ENCODE data around the gene SGCD. TPM values are rescaled to one million over a fixed set of nuclear protein-coding genes. Genes with fewer than 3 reads are reported as not detected.

SGCD gene
- total RNA-seq, 4 donors from 2014 or later: 0.37 to 3.7 (median 2.4) TPM

- H3K9me3 ChIP-seq: peaks cover 0 to 2% of the 10 kb centered on the region in 2 donors
- intact Hi-C loops (cut with DNase I; ENCODE audit: low total_unique reads): loop anchor here (10.0 kb wide), 1 partner anchor 1652 kb away; no protein-coding TSS in a partner anchor
- TF ChIP-seq CTCF (IDR thresholded peaks at IDR 0.05): no peak
- TF ChIP-seq EP300 (IDR thresholded peaks at IDR 0.05; ENCODE audit: low read depth): no peak
- TF ChIP-seq POLR2A (IDR thresholded peaks at IDR 0.05): no peak
Observed at GRCh38 chr5:156522651-156523529, 195.9 kb downstream of the SGCD start.

DNA sequence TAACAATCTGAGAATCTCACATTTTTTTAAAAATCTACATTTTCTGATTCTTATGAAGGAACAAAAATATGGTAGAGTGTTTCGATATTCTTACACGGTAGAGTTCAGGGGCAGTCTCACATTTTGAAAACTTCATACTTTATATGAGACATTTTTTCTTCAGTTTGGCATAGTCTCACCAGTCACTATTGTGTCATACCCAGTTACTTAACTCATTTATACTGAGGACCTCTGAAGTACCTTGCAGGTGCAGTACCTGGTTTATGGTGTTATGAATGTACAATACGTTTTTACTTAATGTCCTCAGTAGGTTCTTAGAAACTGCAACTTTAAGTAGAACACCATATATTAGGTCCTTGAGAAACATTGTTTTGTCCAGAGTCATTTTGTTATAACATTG lies 196.6 kb downstream of the SGCD start:
- 80 to 81% methylated on average over 3 of the region's 3 CpGs for WGBS, 2 donors (ENCODE audit: low coverage in 1 of 2)

More at GRCh38 chr5:156522651-156523529, 195.9 kb downstream of the SGCD start:
- WGBS, 2 donors (ENCODE audit: low coverage in 1 of 2): 65 to 68% methylated on average over 5 of the region's 5 CpGs
- H3K27me3 ChIP-seq: no peaks in the 10 kb centered on the region
- no peaks in the 10 kb centered on the region for H3K36me3 ChIP-seq
- DNase-seq: no peak
- in situ Hi-C loops (cut with MboI; ENCODE audit: low pct_ligation_motif_present in 1 of 4, low pct_unique_long_range_greater_than_20kb in 1 of 4, low sequenced_read_pairs in 3 of 4): no loop called here
- no peak overlapping the region for H3K27ac ChIP-seq
- H3K4me3 ChIP-seq: no peak overlapping the region
- no peaks in the 10 kb centered on the region for H3K4me1 ChIP-seq

GRCh38 chr5:156526081-156526925 lies 199.3 kb downstream of the SGCD start:
- Histone ChIP-seq H3K27ac (no peak overlapping the region), H3K4me1 (no peaks in the 10 kb centered on the region), H3K36me3 (no peaks in the 10 kb centered on the region), H3K4me3 (no peak overlapping the region), H3K9me3 (no peaks in the 10 kb centered on the region), H3K27me3 (no peaks in the 10 kb centered on the region)
- 63 to 64% methylated on average over 8 to 9 of the region's 9 CpGs for WGBS, 2 donors (ENCODE audit: low coverage in 1 of 2)
- no peak for DNase-seq
- TF ChIP-seq POLR2AphosphoS5 (IDR thresholded peaks at IDR 0.05) (no peak), POLR2A (IDR thresholded peaks at IDR 0.05) (no peak), CTCF (IDR thresholded peaks at IDR 0.05) (no peak), EP300 (IDR thresholded peaks at IDR 0.05; ENCODE audit: low read depth) (no peak)
- in situ Hi-C loops (cut with MboI; ENCODE audit: low pct_ligation_motif_present in 1 of 4, low pct_unique_long_range_greater_than_20kb in 1 of 4, low sequenced_read_pairs in 3 of 4) (no loop called here), intact Hi-C loops (cut with DNase I; ENCODE audit: low total_unique reads) (loop anchor here (10.0 kb wide), 1 partner anchor 1648 kb away; no protein-coding TSS in a partner anchor)

More for the DNA sequence above, 196.6 kb downstream of the SGCD start:
- intact Hi-C loops (cut with DNase I; ENCODE audit: low total_unique reads) (loop anchor here (10.0 kb wide), 1 partner anchor 1651 kb away; no protein-coding TSS in a partner anchor), in situ Hi-C loops (cut with MboI; ENCODE audit: low pct_ligation_motif_present in 1 of 4, low pct_unique_long_range_greater_than_20kb in 1 of 4, low sequenced_read_pairs in 3 of 4) (no loop called here)
- Histone ChIP-seq H3K4me3 (no peak overlapping the region), H3K4me1 (no peaks in the 10 kb centered on the region), H3K36me3 (no peaks in the 10 kb centered on the region), H3K9me3 (no peaks in the 10 kb centered on the region), H3K27ac (no peak overlapping the region), H3K27me3 (no peaks in the 10 kb centered on the region)
- DNase-seq: no peak
- TF ChIP-seq POLR2A (IDR thresholded peaks at IDR 0.05) (no peak), CTCF (IDR thresholded peaks at IDR 0.05) (no peak), POLR2AphosphoS5 (IDR thresholded peaks at IDR 0.05) (no peak), EP300 (IDR thresholded peaks at IDR 0.05; ENCODE audit: low read depth) (no peak)

DNA sequence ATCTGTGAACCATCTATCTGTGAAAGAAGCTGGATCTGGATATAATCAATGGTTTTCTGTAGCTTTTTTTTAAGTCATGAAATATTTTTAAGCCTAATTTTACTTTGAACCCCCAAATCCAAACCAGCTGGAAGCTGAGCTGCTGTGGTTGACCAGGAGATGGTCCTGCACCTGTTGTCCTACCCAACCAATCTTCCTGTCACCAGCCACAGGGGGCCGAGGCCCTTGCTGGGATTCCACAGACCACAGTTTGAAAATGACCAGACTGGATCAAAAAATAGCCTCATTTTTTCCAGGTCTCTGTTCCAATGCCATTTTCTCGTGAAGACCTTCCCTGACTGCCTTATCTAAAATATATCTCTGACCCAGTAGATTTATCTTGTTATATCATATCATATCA lies 200.6 kb downstream of the SGCD start:
- WGBS, 2 donors (ENCODE audit: low coverage in 1 of 2): 45 to 60% methylated on average over 2 of the region's 2 CpGs

More for the DNA sequence above, 200.6 kb downstream of the SGCD start:
- intact Hi-C loops (cut with DNase I; ENCODE audit: low total_unique reads): loop anchor here (10.0 kb wide), 1 partner anchor 1647 kb away; no protein-coding TSS in a partner anchor
- no peak for TF ChIP-seq CTCF (IDR thresholded peaks at IDR 0.05)
- no peak for TF ChIP-seq EP300 (IDR thresholded peaks at IDR 0.05; ENCODE audit: low read depth)
- TF ChIP-seq POLR2A (IDR thresholded peaks at IDR 0.05): no peak
- TF ChIP-seq POLR2AphosphoS5 (IDR thresholded peaks at IDR 0.05): no peak
- Histone ChIP-seq H3K36me3 (no peaks in the 10 kb centered on the region), H3K27ac (no peak overlapping the region), H3K4me3 (no peak overlapping the region), H3K4me1 (no peaks in the 10 kb centered on the region), H3K9me3 (no peaks in the 10 kb centered on the region), H3K27me3 (no peaks in the 10 kb centered on the region)
- DNase-seq: no peak
- in situ Hi-C loops (cut with MboI; ENCODE audit: low pct_ligation_motif_present in 1 of 4, low pct_unique_long_range_greater_than_20kb in 1 of 4, low sequenced_read_pairs in 3 of 4): no loop called here

Measured in transverse colon (tissue), 4 donors.